Chondrocyte (in vitro differentiated cells): ENCODE data around the gene ATP2A1. TPM values are rescaled to one million over a fixed set of nuclear protein-coding genes. Genes with fewer than 3 reads are reported as not detected.
"Not testable (repeated sequence)": the region's sequence is repeated elsewhere in the genome, so short reads cannot be mapped to it uniquely, and the experiment has no call there.

Source experiments
- DNase-seq: peaks from one replicate; pipeline ENCODE4 v3.0.0; 2021; ENCODE audit warnings: mixed read lengths, low spot score
- H3K27ac Mint-ChIP-seq: one replicate; pipeline ENCODE4 v1.8.0; 2021; ENCODE audit warnings: mild to moderate bottlenecking, moderate library complexity, mixed read lengths; ENCODE audit not compliant: unreplicated experiment
- H3K27me3 Mint-ChIP-seq: 2 replicates; pipeline ENCODE4 v1.8.0; 2021; ENCODE audit warnings: low read depth, mixed read lengths
- H3K36me3 Mint-ChIP-seq: 2 replicates; pipeline ENCODE4 v1.8.0; 2021; ENCODE audit warnings: low read depth, mixed read lengths
- H3K4me1 Mint-ChIP-seq: 2 replicates; pipeline ENCODE4 v1.8.0; 2021; ENCODE audit warnings: low read depth, mild to moderate bottlenecking, mixed read lengths
- H3K4me3 Mint-ChIP-seq: one replicate; pipeline ENCODE4 v1.8.0; 2021; ENCODE audit warnings: mild to moderate bottlenecking, moderate library complexity, mixed read lengths; ENCODE audit not compliant: unreplicated experiment
- H3K9me3 Mint-ChIP-seq: 2 replicates; pipeline ENCODE4 v1.8.0; 2021; ENCODE audit warnings: low read depth, mixed read lengths
- total RNA-seq: library from RNA; stranded (reverse); gene quantifications from 3 replicates; pipeline ENCODE4 v1.2.1, GENCODE V29; 2021
- TF ChIP-seq, protein P1 (sequence below): fragments of 200-600 bp; sonication (generic); IDR thresholded peaks from 2 replicates; pipeline ENCODE4 v1.5.0; 2021; ENCODE audit warnings: antibody characterized with exemption, mild to moderate bottlenecking, moderate library complexity

ATP2A1 gene
- total RNA-seq, 1 donor from 2014 or later: 0.42 TPM

DNA sequence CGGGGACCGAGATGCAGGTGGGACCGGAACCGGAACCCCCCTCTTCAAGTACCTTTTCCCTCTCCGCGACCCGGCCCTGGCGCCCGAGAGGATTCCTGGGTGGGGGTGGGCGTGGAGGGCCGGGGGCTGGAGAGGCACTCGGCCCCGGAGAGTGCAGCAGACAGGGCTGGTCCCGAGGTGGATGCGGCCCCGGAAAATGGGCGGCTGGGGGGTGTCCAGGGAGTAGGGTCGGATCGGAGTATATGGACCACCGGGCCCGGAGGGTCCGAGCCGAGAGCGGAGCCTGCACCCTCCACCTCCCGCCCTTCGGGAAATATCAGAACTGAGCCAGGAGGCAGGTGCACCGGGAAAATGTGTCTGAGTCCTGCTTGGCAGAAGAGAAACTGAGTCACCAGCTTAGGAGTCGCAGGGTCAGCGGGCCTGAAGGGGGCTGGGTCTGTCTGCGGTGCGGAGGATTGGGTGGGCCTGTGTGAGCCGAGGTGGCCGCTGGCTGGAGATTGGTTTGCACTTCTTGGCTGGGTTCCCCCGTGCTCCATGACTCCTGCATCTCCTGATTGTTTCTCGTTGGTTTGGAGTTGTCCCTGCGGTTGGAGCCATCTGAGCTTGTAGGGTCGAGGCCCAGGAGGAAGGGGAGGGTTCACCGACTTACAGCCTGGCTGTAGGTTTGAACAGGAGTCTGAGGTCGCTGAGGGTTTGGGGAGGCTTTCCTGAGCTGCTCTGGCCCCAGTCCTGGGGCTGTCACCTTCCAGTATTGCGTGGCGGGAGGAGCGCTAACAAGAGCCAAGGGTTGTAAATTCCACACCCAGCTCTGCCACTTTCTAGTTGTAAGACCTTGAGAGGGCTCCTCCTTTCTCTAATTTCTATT, 14.1 kb upstream of the ATP2A1 start:
- H3K36me3 Mint-ChIP-seq: peaks cover 9% of the 10 kb centered on the region
- H3K27me3 Mint-ChIP-seq: no peaks in the 10 kb centered on the region
- TF ChIP-seq, protein P1, sequence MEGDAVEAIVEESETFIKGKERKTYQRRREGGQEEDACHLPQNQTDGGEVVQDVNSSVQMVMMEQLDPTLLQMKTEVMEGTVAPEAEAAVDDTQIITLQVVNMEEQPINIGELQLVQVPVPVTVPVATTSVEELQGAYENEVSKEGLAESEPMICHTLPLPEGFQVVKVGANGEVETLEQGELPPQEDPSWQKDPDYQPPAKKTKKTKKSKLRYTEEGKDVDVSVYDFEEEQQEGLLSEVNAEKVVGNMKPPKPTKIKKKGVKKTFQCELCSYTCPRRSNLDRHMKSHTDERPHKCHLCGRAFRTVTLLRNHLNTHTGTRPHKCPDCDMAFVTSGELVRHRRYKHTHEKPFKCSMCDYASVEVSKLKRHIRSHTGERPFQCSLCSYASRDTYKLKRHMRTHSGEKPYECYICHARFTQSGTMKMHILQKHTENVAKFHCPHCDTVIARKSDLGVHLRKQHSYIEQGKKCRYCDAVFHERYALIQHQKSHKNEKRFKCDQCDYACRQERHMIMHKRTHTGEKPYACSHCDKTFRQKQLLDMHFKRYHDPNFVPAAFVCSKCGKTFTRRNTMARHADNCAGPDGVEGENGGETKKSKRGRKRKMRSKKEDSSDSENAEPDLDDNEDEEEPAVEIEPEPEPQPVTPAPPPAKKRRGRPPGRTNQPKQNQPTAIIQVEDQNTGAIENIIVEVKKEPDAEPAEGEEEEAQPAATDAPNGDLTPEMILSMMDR: no peak
- H3K9me3 Mint-ChIP-seq: no peaks in the 10 kb centered on the region
- no peak for DNase-seq
- H3K4me1 Mint-ChIP-seq: peaks cover 30% of the 10 kb centered on the region
- H3K4me3 Mint-ChIP-seq: peak overlapping the region; percentile 97
- peak overlapping the region; percentile 98 for H3K27ac Mint-ChIP-seq

DNA sequence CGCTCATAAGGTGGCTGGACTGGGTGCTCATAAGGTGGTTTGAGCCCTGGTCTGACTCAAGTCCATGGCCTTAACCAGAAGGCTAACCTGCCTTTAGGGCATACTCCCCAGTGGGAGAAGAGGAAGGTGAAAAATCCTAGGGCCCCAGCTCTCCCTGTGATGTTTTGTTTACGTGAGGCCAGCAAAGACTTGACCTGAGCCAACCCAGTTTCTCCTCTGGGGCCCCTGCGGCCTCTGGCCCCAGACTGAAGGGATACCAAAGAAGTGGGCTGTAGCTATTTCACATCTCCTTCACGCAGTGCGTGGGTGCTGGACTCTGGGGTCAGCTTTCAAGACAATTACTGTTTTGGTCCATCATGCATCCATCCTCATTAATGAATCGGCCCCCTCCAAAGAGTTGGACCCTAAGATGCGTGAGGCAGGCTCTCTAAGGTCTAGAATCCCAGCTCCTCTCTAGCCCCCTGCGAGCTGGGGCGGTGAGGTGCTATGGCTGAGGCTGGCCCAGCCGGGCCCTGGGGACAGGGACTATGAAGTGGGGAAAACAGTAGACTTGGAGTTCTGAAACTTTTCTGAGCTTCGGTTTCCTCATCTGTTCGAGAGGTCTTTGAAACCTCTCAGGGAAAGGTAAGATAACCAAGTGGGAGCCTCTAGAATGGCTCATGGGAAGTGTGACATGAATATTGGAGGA, 13.1 kb upstream of the ATP2A1 start:
- H3K4me1 Mint-ChIP-seq: peaks cover 30% of the 10 kb centered on the region
- TF ChIP-seq, protein P1: no peak
- H3K4me3 Mint-ChIP-seq: peak overlapping the region; percentile 97

DNA sequence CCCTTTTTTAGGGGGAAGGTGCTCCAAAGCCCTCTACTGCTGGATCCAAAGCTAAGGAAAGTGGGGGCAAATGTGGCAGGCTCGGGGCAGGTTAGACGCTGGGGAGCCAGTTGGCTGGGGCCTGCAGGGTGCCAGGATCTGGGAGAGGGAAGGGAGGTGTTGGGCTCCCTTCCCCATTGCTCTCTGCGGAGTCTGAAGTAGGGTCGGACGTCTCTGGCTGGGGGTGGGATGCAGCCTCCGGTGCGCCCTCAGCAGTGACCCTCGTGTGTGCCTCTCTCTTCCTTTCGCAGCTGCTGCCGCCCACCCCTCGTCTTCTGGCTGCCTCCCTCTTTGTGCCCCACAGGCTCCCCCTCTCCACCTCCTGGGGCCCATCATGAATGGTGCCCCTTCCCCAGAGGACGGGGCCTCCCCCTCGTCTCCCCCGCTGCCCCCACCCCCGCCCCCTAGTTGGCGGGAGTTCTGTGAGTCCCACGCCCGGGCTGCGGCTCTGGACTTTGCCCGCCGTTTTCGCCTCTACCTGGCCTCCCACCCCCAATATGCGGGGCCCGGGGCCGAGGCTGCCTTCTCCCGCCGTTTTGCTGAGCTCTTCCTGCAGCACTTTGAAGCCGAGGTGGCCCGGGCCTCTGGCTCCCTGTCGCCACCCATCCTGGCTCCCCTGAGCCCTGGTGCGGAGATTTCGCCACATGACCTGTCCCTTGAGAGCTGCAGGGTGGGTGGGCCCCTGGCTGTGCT, 12.4 kb upstream of the ATP2A1 start:
- Mint-ChIP-seq H3K36me3 (peaks cover 18% of the 10 kb centered on the region), H3K4me1 (peaks cover 30% of the 10 kb centered on the region), H3K9me3 (no peaks in the 10 kb centered on the region), H3K27ac (peak overlapping the region; percentile 12), H3K27me3 (no peaks in the 10 kb centered on the region), H3K4me3 (peak overlapping the region; percentile 4)
- TF ChIP-seq, protein P1: no peak
- no peak for DNase-seq

More for the DNA sequence above, 13.1 kb upstream of the ATP2A1 start:
- Mint-ChIP-seq H3K36me3 (peaks cover 13% of the 10 kb centered on the region), H3K9me3 (no peaks in the 10 kb centered on the region), H3K27me3 (no peaks in the 10 kb centered on the region), H3K27ac (peak overlapping the region; percentile 12)
- DNase-seq: no peak

DNA sequence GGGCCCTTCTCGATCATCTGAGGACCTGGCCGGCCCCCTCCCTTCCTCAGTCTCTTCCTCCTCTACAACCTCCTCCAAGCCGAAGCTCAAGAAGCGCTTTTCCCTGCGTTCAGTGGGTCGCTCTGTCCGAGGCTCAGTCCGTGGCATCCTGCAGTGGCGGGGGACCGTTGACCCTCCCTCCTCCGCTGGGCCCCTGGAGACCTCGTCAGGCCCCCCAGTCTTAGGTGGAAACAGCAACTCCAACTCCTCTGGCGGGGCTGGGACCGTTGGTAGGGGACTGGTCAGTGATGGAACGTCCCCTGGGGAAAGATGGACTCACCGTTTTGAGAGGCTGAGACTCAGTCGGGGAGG, 11.9 kb upstream of the ATP2A1 start:
- DNase-seq: no peak
- Mint-ChIP-seq H3K27ac (no peak overlapping the region), H3K36me3 (peaks cover 18% of the 10 kb centered on the region), H3K4me3 (no peak overlapping the region), H3K27me3 (no peaks in the 10 kb centered on the region), H3K4me1 (peaks cover 30% of the 10 kb centered on the region), H3K9me3 (no peaks in the 10 kb centered on the region)
- TF ChIP-seq, protein P1: no peak

DNA sequence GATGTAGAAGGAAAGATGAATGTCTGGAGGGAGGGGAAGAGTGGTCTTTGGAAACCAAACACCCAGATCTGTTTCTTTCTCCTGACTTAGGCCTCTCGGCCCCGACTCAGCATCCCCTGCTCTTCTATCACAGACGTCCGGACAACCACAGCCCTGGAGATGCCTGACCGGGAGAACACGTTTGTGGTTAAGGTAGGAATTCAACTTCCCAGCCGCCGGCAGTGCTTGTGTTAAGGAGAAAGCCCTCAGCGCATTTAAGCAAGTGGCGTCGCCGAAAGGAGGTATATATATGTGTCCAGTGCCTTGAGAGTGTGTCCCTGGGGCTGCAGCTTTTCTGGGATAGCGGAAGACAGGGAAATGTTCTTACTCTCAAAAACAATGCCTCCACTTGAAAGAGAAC, 11.0 kb upstream of the ATP2A1 start:
- Mint-ChIP-seq H3K27ac (no peak overlapping the region), H3K27me3 (no peaks in the 10 kb centered on the region), H3K36me3 (peaks cover 18% of the 10 kb centered on the region), H3K4me3 (no peak overlapping the region), H3K4me1 (peaks cover 30% of the 10 kb centered on the region), H3K9me3 (no peaks in the 10 kb centered on the region)
- TF ChIP-seq, protein P1: no peak
- DNase-seq: no peak

DNA sequence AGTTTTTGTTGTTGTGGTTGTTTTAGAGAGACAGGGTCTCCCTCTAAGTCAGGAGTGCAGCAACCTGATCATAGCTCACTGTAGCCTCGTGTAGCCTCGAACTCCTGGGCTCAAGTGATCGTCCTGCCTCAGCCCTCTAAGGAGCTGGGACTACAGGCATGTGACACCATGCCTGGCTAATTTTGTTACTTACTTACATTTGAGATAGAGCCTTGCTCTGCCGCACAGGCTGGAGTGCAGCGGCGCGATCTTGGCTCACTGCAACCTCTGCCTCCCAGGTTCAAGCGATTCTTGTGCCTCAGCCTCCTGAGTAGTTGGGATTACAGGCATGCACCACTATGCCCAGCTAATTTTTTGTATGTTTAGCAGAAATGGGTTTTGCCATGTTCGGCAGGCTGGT, 10.6 kb upstream of the ATP2A1 start:
- not testable (repeated sequence) for H3K27me3 Mint-ChIP-seq, DNase-seq, H3K9me3 Mint-ChIP-seq, H3K27ac Mint-ChIP-seq, H3K4me3 Mint-ChIP-seq
- Mint-ChIP-seq H3K36me3 (peaks cover 18% of the 10 kb centered on the region), H3K4me1 (peaks cover 29% of the 10 kb centered on the region)
